ENCODE measurements around the gene TRPM5.

GRCh38 chr11:2464451-2465165, 20.3 kb upstream of the TRPM5 start:
- TF ChIP-seq EZH2phosphoT487 (IDR thresholded peaks at IDR 0.05; ENCODE audit: low read length) = no peak
- no peak for TF ChIP-seq CTCF (IDR thresholded peaks at IDR 0.05; ENCODE audit: low read length)

Measured in MM.1S (cell line).